GM19240 (cell line): ENCODE measurements around the gene SLC6A1.

Experiments used
- DNase-seq: peaks from one replicate; pipeline ENCODE4 v3.0.0; 2011; ENCODE audit warnings: low spot score; ENCODE audit not compliant: insufficient read length

Gene SLC6A1

DNA sequence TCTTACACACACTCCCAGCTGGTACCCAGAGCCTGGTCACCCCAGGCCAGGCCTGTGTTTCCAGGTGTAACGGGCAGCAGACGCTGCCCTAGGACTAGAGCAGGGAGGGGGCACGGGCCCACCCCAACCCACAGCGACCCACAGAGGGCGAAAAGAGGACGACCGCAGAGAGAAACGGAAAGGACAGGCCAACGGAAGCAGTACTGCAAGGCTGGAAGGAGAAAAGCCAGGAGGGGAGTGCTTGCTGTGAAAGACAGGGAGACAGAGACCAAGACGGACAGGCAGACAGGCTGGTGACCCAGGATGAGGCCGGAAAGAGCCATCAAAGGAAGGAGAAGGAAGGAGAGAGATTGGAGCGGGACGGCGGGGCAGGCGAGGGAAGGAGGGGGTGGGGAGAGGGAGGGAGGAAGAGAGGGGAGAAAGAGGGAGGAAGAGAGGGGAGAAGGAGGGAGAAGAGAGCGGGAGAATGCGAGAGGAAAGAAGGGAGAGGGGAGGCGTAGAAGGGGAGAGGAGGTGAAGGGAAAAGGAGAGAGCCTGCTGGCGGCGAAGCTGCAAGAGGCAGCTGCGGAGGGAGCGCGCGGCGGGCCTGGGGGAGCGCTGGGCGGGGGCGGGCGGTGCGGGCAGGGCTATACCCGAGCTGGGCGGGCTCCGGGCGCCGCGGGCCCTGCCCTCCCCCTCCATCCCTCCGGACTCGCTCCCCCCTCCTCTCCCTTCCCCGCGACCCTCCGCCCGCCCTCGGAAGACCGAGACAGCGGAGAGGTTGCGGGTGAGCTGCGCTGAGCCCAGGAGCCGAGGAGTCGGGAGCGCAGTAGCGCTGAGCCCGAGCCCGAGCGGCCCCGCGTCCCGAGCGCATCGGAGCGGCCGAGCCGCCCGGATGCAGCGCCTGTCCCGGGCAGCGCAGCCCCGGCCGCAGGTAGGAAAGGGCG, at the start of gene SLC6A1:
Gene SLC6A1, plus strand, starts transcription at position 732 of the 926 bp plus-strand sequence. CDS start 24,464 bp downstream, outside the sequence.
- no peak for DNase-seq

DNA sequence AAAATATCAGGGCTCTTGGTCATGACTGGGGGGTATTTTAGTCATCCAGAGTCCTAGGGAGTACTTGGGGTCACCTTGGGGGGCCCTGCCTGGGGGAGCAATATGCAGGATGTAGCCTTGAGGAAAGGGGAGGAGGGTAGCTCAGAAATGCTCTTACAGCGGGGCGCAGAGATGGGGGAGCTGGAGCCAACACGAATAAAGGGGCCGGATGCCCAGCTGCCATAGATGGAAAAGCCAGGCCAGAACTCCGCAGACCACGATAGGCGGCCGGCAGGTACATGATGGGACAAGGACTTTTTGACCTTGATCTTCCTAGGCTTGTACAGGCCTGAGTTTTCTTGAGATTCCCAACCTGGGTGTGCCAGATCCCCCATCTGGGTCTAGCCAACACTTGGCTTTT, 47.7 kb upstream of the SLC6A1 start:
- no peak for DNase-seq

DNA sequence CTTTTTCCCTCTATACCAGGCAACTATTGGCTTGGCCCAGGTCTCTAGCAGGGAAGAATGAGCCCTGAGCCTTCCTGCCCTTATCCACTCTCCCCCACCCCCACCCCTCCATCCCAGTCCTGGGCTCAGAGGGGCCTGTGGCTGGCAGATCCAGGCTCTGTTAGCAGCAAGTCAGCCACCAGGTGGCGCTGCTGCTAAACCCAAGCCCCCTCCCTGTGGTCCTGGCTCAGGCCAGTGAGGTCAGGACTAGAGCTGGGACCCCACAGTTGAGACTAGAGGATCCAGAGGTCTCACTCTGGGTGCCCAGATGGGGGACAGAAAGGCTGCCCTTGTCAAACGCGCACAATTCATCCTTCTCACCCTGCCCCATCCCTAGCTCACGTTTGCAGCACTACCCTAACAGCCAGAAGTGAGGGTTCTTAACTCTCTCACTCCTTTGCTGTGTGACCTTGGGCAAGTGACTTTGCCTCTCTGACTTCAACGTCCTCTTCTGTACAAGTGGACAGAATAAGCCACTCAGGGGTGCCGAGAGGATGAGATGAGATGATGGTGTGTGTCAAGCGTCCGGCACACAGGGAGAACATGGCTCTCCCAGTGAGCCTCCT, 46.8 kb upstream of the SLC6A1 start:
- peak; percentile 58 for DNase-seq

DNA sequence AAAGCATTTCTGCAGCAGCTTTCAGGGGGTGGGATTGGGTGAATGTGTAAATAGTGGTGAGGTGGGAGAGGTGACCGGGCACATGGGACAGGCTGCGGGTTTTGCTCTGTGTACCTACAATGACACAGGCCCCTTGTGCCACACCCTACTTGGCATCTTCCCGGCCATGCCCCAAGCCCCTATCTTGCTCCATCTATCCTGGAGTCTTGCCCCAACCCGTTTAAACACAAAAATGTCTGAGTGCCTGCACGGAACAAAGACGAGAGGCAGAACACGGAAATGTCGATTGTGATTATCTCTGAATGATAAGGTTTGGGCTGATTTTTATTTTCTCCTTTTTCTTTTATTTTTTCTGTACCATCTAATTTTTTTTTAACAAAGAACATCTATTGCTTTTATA, 46.0 kb upstream of the SLC6A1 start:
- DNase-seq, result no peak

DNA sequence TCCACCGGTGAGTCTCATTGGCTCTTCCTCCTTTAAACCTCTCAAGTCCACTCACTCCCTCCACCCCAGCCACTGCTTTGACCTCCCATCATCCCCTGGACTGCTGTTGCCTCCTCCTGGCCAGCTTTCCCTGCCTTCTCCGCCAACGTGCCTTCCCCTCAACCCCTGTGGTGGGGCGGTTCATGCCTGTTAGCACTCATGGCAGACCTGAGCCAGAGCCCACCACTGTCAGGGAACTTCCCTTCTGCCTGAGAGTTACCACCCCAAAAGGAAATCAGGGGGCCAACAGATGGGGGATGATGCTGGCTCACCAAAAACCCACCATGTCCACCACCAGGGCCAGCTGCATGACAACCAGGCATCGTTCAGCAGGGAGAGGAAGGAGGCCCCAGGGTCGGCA, 44.2 kb upstream of the SLC6A1 start:
- no peak for DNase-seq

DNA sequence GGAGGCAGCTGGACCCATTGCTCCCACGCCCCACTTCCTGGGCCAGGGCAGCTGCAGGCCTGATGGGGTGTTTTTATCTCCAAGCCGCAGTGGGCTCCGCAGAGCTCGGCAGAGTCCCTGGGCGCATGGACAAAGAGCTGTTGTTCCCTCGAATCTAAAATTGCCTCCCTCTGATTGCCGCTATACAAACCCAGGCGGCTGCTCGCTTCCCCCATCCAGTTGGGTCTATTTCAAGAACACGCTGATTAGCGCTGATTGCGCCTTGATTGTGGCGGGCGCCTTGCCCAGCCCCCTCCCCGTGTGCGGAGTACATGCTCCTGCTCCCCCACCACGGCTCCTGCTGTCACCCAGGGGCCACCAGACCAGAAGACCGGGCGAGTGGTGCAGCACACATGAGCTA, 43.4 kb upstream of the SLC6A1 start:
- no peak for DNase-seq

DNA sequence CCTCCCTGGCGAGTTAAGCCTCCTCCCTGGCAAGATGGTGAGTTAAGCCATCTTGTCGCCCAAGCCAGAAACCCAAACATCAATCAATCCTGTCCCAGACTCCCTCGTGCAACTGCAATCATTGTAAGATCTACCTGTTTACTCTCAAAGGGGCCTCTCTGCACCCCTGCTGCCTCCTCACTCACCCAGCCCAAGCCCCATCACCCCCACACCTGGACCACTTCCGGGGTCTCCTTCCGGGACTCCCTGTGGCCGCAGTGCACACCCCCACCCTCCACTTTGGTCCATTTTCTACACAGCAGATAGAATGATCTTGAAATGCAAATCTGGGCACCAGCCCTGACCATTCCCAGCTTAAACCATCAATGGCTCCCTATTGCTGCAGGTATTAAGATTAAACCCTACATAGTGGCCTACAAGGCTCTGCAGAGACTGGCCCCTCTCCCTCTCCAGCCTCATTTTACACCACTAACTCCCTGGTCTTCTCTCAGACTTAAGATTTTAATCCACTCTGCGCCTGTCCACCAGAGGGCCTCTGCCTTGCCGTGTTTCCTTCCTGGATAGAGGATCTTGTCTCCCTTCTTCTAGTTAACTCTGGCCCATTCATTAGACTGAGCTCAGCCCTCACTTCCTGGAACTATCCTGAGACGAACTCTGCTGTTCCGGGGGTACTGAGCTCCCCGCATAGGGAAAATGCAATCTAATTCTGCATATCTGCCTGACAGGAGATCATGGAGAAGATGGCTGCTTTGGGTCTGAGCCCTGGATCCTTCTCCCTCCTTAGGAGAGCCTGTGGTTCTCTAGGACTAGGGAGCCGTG, 41.9 kb upstream of the SLC6A1 start:
- DNase-seq, result no peak

DNA sequence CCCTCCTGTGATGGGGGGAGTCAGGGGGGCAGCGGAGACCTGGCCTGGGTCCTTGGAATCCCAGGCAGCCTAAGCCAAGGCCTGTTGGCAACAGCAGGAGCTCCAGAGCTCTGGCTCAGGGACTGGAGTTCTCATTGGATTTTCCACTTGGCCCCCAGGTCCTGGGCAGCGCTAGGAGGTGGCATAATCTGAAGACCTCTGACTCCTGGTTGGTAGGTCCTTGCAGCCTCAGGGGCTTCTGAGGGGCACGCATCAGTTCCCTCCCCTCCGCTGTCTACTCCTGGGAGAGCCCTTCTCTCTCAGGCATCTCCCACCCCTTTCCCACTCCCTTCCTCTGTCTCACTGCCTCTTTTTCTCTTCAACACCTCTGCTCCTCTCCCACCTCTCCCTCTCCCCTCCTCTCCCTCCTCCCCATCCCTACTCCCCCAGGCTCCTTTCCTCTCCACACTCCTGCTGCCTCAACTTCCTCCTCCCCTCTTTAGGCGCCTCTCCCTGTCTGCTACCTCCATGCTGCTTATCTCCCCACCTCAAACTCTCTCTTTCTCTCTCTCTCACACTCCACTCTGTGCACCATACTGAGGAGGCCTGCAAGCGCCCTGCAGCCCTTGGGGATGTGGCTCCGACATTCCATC, 41.1 kb upstream of the SLC6A1 start:
- no peak for DNase-seq

DNA sequence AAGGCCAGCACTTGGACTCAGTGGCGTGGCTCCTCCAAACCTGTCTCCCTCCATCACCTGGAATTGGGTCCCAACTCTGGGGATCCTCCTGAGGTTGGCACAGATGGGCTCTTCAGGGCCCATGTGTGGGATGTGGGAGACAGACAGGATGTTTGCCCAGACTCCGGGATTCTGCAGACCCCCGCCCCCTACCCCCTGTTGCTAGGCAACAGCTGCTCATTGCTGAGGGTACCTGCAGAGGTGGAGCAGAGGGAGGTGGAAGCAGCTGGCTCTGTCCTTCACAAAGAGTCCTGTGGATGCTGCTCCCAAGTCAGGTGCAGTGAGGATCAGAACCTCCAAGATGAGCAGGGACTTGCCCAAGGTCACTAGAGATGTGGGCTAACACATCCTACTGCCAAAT, 40.0 kb upstream of the SLC6A1 start:
- DNase-seq, result no peak

DNA sequence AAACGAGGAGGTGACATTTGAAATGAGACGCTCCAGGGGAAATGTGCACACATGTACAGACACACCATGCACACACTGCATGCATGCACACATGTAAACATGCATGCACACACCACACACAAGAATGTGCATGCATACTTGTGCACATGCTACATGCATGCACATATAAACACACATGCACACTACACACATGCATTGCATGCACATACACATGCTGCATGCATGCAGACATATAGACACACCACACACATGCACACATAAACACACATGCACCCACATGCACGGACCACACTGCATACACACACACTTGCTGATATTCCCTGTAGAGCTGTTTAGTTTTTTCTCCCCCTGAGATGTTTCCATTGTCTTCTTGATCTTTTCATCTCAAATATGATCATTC, 37.8 kb upstream of the SLC6A1 start:
- DNase-seq, result no peak

DNA sequence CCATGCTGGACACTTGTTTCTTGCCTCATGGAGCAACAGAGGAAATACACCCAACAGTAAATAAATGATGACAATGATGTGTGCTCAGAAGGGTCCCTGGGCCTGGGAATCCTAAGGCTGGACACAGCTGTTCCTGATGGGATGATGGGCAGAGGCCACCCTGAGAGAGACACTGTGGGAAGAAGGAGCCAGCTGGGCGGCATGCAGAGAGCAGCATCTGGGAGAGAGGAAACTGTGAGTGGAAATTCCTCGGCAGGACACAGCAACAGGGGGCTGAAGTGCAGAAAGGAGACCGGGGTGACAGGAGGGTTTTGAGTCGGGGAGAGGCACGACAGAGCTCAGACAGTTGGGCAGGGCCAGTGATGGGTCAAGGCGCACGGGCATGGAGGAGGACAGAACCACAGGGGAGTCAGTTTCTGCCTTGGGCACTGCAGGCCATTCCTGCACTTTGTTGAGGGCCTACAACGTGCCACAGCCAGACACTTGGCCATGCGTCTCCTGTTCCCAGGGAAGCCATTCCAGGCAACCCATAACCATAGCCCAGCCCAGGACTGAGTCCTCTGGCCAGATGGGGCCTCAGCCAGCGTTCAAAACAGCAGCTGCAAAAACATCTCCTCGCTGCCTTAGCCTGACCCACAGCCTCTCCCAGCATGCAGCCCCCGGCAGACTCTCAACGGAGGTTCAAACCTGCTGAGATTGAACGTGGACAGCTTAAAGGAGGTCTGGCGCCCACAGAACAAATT, 36.7 kb upstream of the SLC6A1 start:
- no peak for DNase-seq

DNA sequence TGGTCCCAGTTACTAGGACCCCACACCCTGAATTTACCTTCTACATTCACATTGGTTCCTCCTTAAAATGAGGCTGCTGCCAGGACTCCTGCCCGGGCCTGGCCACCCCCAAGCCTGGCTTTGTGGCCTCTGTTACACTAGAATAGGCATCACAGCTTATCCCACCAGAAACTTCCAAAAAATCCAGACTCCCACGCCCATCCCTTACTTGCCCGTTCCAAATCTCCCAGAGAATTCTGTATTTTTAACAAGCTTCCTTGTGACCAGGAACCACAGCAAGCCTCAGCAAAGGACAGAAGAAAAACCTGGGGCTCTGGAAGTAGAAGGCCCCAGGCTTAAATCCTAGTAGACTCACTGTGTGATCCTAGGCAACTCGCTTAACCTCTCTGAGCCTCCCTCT, 36.0 kb upstream of the SLC6A1 start:
- DNase-seq, result no peak

DNA sequence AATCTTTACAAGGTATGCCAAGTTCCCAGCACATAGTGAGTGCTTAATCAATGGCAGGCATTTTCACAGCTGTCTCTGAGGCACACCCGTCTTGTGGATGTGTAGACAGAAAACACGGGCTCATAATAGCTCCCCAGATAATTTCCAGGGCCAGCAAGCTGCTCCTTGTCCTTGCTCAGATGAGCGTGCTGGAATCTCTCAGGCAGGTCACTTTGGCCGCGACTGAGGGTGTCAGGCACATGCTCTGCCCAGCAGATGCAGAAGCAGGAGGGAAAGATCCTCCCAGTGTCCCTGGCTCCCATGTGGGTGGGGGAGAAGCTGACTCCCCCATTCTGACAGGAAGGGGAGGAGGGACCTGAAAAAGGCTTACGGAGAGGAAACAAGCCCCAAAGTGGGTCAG, 35.6 kb upstream of the SLC6A1 start:
- no peak for DNase-seq

DNA sequence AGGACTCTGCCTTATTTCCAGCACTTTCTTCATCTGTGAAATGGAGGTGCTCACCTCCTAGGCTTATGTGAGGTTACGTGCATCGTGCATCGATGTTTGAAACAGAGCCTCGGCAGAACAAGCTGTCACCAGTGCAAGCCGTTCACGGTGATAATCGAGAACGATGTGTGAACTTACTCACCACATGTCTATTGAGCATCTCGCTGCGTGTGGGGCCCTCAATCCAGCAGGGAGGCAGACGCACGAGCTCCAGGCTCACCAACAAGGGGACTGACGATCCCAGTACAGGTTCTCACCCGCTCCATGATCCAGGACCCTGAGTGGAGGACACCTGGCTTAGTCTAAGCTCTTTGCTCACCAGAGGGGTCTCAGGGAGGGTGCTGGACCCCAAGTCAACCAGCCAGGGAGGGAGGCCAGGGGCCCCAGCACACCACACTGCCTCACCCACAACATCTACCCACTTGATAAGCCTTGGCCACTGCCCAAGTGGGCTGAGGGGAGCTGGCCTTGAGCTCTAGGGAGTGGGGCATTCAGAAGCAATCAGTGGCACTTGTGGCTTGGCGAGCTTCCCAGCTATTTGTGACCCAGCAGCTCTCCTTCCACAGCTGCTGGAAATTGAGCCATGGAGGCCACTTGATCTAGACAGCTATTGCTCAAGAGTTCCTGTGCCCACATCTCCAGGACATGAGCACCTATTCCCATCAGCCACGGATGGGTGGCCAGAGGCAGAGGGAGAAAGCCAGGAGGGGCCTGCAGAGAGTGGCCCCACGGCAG, 34.4 kb upstream of the SLC6A1 start:
- DNase-seq, result no peak

DNA sequence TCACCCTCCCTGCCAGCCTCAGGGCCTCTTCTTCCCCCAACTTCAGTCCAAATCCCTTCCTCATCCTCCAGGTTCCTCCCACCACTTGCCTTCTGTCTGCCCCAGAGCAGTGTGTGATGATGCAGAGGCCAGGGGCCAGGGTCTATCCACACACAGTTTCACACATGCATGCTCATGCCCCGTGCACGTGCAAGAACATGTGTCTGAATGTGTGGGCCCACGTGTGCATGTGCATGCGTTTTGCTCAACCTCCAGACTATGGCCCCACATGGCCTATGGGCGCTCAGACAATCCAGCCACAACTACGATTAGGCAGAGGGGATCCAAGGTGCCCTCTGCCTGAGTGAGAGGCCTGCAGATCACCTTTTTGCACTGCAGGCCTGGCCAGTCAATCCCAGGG, 32.3 kb upstream of the SLC6A1 start:
- no peak for DNase-seq

DNA sequence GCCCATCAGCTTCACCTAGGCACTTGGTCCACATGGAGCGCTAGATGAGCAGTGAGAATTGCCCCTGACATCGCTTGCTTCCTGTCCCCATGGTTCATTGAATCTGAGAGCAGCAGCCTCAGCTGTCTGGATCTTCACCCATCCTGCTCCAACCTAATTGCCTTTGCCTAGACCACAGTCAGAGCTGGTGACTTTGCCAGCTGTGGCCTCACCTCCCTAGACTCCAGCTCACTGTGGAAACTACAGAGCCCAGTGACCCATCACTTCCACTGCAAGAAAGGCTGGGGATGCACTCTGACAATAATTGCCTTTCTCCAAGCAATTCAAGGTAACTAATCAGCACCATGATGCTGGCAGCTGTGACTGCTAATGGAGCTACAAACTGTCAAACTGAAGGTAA, 30.6 kb upstream of the SLC6A1 start:
- no peak for DNase-seq

DNA sequence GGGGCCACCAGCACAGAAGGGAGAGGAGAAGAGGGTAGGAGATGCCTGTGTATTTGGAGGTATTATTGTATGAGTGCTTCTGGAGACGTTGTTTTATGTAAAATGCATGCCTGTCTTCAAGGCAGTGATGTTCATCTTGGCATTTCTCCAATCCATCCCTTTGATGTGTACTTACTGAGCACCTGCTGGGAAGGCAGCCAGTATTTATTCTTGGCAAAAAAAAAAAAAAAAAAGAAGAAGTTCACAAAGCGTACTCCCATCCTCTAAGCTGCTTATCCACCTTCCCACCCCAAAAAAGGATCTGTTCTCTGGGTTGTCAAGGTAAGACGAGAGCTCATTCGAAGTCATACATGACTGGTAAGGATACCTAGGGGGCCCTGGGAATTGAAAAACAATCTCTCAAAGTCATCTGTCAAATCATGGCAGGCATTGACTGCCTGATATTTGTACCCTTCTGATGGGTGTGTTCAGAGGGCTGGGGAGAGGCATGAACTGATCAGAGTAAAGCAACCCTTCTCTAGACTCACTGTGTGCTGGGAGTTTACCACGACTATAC, 30.0 kb upstream of the SLC6A1 start:
- DNase-seq, result no peak

DNA sequence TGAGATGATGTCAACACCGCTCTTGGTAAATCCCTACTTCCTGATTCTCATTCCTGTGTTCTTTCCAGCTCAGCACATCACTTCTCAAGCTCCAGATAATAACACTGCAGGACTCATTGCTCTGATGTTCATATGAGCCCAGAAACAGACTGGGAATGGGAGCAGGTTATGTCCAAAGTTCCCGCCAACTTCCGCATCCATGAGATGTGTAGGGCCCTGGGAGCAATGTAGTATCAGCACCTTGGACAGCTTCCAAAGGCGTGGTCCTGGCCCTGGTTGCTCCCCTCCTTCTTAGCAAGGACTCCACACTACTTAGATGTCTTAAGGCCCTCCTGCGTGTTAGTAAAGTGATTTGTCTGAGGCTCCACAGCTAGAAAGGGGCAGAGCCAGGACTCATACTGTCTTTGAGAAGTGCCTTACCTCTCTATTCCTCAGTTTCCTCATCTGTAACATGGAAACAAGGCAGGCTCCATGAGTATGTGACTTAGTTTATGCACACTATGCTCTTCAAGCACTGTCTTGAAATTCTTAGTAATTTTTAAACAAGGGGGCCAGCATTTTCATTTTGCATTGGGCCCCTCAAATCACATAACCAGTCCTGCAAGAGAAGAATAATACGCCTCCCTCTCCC, 27.9 kb upstream of the SLC6A1 start:
- DNase-seq, result no peak

DNA sequence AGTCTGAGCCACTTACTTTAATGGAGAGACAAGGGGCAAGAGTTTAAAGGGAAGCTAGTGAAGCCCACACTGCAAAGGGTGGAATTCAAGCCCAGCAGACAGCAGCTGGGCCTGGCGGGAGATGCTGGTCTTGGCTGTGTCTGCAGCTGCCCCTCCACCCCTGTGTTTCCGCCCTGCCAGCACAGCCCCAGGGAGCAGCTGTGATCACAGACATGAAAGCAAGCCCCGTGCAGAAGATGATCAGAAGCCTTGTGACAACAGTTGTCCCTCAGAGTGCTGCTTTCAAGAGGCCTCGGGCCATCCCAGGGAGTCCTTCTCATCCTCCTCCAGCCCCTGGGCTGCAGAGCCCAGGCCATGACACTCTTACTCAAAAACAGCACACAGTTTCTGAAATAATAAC, 24.1 kb upstream of the SLC6A1 start:
- no peak for DNase-seq
